ENCODE data around the gene NME5.

DNA sequence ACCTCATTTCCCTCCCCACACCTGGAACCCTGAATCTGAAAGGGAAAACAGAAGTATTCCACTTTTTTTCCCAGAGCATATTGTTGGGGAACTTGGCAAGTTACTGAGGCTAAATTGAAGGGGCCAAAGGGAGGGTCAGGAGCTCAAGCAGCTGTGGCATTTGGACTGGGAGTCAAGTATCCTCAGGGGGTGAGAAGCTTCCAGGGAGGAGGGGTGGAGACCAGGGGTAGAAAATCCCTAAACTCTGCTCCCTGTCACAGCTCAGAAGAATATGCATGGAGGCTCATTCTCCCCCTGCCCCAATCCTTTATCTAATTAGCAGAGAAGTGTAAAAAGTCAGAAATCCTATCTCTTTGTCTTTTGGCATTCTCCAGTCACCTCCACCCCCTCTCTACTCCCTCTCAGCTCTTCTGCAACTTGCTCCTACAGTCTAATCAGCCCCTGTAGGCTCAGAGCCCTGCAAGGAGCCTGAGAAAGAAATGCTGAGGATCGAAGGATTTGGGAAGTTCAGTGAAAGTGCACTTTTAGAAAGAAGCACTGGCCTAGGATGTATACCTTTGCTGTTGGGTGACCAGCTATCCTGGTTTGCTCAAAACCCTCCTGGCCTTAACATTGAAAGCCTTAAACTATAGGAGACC, 61.1 kb downstream of the NME5 start:
- no peak for TF ChIP-seq POLR2AphosphoS5 (IDR thresholded peaks at IDR 0.05; ENCODE audit: low read depth, low read length)
- no peak for TF ChIP-seq POLR2A (IDR thresholded peaks at IDR 0.05; ENCODE audit: borderline replicate concordance, extremely low read depth, insufficient read depth, insufficient read length)

Measured in HCT116 (cell line).